ENCODE data around the gene PRPF19.

Gene PRPF19

DNA sequence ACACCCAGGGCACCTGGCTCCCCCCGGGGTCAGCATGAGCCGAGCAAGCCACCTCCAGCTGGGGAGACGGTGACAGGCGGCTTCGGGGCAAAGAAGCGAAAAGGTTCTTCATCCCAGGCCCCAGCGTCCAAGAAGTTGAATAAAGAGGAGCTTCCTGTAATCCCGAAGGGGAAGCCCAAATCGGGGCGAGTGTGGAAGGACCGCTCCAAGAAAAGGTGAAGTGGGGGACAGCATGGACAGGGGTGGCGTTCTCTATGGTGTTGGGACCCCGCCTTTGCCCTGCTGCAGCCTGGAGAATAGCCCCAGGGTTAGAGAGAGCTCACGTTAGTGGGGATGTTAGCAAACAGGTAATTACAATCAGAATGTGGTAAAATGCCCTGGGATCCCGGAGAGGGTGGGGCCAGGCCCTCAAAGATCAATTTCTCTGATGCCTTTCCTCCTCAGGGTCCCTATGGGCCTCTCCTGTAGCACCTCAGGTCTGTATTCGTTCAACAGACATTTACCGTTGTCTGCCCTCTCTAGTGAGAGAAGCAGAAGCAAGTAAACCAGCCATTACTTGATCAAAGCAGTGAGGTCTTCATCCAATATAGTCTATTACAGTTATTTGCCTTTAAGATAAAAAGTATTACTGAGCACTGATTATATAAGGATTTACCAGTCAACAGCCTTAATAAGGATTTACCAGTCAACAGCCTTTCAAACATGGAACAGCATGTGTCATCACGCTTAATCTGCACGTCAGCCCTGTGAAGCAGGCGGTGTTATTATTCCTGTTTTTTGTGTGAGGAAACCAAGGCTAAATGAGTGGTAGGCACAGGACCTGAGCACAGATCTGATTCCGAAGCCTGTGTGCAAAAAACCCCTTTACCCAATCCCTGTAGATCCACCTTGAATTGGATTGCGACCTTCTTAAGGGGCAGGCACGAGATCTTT lies 63.5 kb downstream of the PRPF19 start:
- Histone ChIP-seq H2AK5ac (ENCODE audit: low read length) (no peak overlapping the region), H3K23ac (ENCODE audit: low read length) (no peak overlapping the region), H3K36me3 (ENCODE audit: control insufficient read depth, insufficient read depth, low read length) (no peaks in the 10 kb centered on the region), H3K9ac (ENCODE audit: low read length) (peak overlapping the region; percentile 95), H3K27me3 (ENCODE audit: insufficient read depth, low read length, poor library complexity) (no peaks in the 10 kb centered on the region), H3K56ac (ENCODE audit: low read length) (peak overlapping the region; percentile 96), H3K18ac (ENCODE audit: low read length) (no peak overlapping the region), H3K4me2 (ENCODE audit: low read length) (peak overlapping the region; percentile 51), H3K4ac (ENCODE audit: low read depth, low read length) (peak overlapping the region; percentile 63), H3K4me1 (ENCODE audit: control insufficient read depth, low read depth, low read length) (peaks cover 11% of the 10 kb centered on the region), H2BK15ac (replicated peaks; ENCODE audit: low read depth) (no peak overlapping the region), H3K79me1 (ENCODE audit: low read length) (peaks cover 23% of the 10 kb centered on the region), H2BK5ac (ENCODE audit: low read length) (no peak overlapping the region), H3K4me3 (ENCODE audit: low read length) (peak overlapping the region; percentile 93), H2BK120ac (ENCODE audit: low read depth, low read length) (no peak overlapping the region), H4K8ac (ENCODE audit: low read depth, low read length) (no peak overlapping the region), H3K79me2 (ENCODE audit: control insufficient read depth, insufficient read depth, low read length) (peaks cover 39% of the 10 kb centered on the region), H3K27ac (ENCODE audit: low read depth, low read length) (no peak overlapping the region), H4K5ac (ENCODE audit: low read length) (no peak overlapping the region)
- WGBS (ENCODE audit: extremely low coverage, insufficient coverage, low lambda C conversion rate): no CpG with 5 or more reads among the region's 23 CpGs
- no peak for DNase-seq

DNA sequence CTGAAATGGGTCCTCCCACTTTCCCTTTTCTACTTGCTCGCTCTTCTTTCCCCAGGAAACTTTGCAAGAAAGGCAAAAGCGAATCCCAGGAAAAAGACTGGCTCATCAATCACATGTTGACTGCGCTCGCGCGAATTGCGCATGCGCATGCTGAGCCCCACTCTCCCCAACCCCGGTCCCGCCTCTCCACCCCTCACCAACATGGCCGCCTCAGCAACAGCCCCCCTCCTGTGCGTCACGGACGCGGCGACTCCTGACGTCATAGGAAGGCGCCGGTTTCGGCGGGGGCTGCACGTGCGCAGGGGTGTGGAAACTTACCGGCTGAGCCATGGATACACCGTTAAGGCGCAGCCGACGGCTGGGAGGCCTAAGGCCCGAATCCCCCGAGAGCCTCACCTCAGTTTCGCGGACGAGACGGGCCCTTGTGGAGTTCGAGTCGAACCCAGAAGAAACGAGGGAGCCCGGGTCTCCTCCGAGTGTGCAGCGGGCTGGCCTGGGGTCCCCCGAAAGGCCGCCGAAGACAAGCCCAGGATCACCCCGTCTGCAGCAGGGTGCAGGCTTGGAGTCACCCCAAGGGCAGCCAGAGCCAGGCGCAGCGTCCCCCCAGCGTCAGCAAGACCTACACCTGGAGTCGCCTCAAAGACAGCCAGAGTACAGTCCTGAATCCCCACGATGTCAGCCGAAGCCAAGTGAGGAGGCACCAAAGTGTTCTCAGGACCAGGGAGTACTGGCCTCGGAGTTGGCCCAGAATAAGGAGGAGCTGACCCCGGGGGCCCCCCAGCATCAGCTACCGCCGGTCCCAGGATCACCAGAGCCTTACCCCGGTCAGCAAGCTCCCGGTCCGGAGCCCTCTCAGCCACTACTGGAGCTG lies 64.4 kb downstream of the PRPF19 start, which contains the start of gene CCDC86:
Gene CCDC86, plus strand, starts transcription at position 317 of the 871 bp plus-strand sequence. Its CDS starts 12 bp downstream, at position 329.
- no peak within 1 kb of the TSS for H3K27ac ChIP-seq (ENCODE audit: low read depth, low read length)
- DNase-seq: peak; percentile 98
- H2BK120ac ChIP-seq (ENCODE audit: low read depth, low read length): no peak within 1 kb of the TSS
- peaks cover 13% of the 10 kb centered on the region for H3K4me1 ChIP-seq (ENCODE audit: control insufficient read depth, low read depth, low read length)
- no peaks in the 10 kb centered on the region for H3K36me3 ChIP-seq (ENCODE audit: control insufficient read depth, insufficient read depth, low read length)
- H3K23ac ChIP-seq (ENCODE audit: low read length): no peak within 1 kb of the TSS
- H2AK5ac ChIP-seq (ENCODE audit: low read length): peak within 1 kb of the TSS; percentile 57
- H3K4ac ChIP-seq (ENCODE audit: low read depth, low read length): peak within 1 kb of the TSS; percentile 63
- peak within 1 kb of the TSS; percentile 98 for H4K5ac ChIP-seq (ENCODE audit: low read length)
- H4K8ac ChIP-seq (ENCODE audit: low read depth, low read length): peak within 1 kb of the TSS; percentile 67
- H3K4me2 ChIP-seq (ENCODE audit: low read length): peak within 1 kb of the TSS; percentile 51
- H3K4me3 ChIP-seq (ENCODE audit: low read length): peak within 1 kb of the TSS; percentile 93
- H3K18ac ChIP-seq (ENCODE audit: low read length): no peak within 1 kb of the TSS
- H3K56ac ChIP-seq (ENCODE audit: low read length): peak within 1 kb of the TSS; percentile 96
- peaks cover 39% of the 10 kb centered on the region for H3K79me2 ChIP-seq (ENCODE audit: control insufficient read depth, insufficient read depth, low read length)
- H2BK5ac ChIP-seq (ENCODE audit: low read length): no peak within 1 kb of the TSS
- H3K79me1 ChIP-seq (ENCODE audit: low read length): peaks cover 23% of the 10 kb centered on the region
- no CpG with 5 or more reads among the region's 57 CpGs for WGBS (ENCODE audit: extremely low coverage, insufficient coverage, low lambda C conversion rate)
- H2BK15ac ChIP-seq (replicated peaks; ENCODE audit: low read depth): no peak within 1 kb of the TSS
- peak within 1 kb of the TSS; percentile 95 for H3K9ac ChIP-seq (ENCODE audit: low read length)
- no peaks in the 10 kb centered on the region for H3K27me3 ChIP-seq (ENCODE audit: insufficient read depth, low read length, poor library complexity)
